Stimulated activated CD8-positive, alpha-beta memory T cell treated with anti-CD3 and anti-CD28 coated beads, Interleukin-12 subunit alpha, Interleukin-12 subunit beta, amount 100 ng/mL, for 24 hours (primary cell): Measurements from ENCODE around the gene USP35.

Source experiments
- DNase-seq: peaks from one replicate; pipeline ENCODE4 v3.0.0-alpha.2; 2020; ENCODE audit errors: extremely low read depth

USP35 gene

GRCh38 chr11:78196661-78197091 lies 8.0 kb downstream of the USP35 start:
- no peak for DNase-seq

DNA sequence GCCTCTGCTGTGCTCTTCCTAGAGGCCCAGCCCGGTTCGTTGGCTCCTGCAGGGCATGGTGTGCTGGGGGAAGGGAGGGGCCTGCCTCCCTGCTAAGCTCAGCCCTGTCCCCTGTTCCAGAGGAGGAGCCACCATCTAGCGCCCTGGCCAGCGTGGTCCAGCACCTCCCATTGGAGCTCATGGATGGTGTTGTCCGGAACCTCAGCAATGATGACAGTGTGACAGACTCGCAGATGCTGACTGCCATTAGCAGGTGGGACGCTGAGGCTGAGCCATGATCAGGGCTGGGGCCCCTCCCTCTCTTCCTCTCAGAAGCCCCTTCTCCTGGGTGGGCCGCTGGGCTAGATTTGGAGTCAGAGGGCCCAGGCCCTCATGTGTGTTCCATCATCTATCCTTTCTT lies 9.1 kb downstream of the USP35 start:
- DNase-seq = no peak

GRCh38 chr11:78199015-78199652 lies 10.4 kb downstream of the USP35 start:
- DNase-seq = no peak

DNA sequence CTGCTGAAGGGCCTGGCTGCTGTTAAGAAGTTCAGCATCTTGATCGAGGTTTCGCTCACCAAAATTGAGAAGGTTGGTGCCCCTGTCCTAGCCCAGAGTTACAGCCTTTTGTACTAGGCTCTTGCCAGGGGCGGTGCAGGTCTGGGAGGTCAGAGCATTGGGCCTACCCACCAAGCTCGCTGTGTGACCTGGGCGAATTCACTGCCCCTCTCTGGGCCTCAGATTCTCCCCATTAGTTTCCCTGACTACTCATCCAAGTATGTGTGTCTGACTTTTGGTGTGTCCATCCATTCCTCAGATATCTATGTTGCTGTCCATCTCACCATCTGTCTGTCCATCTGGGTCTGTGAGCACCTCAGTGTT lies 10.9 kb downstream of the USP35 start:
- no peak for DNase-seq

- no peak for DNase-seq
Observed at GRCh38 chr11:78200061-78200460, 11.3 kb downstream of the USP35 start.

- DNase-seq = no peak
Observed at GRCh38 chr11:78200553-78200952, 11.8 kb downstream of the USP35 start.

GRCh38 chr11:78201096-78201818 lies 12.5 kb downstream of the USP35 start:
- DNase-seq = no peak

- DNase-seq = no peak
Observed at GRCh38 chr11:78202733-78203167, 14.0 kb downstream of the USP35 start.

- DNase-seq = no peak
Observed at GRCh38 chr11:78203184-78203583, 14.5 kb downstream of the USP35 start.

DNA sequence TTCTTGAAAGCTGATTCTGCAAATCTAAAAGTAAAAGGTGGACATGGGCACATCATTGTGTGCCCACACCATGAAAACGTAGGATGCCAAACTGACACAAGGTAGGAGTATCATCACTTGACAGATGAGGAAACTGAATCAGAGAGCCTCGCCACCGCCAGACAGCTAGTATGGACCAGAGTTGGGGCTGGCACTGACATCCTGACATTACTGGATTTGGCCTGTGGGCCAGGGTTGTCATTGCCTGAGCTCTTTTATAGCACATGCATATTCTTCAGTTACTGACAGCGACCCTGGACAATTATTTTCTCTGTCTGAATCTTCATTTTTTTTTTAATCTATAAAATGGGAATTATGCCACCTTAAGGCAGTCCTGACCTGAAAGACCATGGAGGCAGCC lies 16.5 kb downstream of the USP35 start:
- DNase-seq = no peak

GRCh38 chr11:78205691-78206090 lies 17.0 kb downstream of the USP35 start:
- DNase-seq = no peak

- no peak for DNase-seq
Observed at GRCh38 chr11:78207532-78208256, 19.0 kb downstream of the USP35 start.

DNA sequence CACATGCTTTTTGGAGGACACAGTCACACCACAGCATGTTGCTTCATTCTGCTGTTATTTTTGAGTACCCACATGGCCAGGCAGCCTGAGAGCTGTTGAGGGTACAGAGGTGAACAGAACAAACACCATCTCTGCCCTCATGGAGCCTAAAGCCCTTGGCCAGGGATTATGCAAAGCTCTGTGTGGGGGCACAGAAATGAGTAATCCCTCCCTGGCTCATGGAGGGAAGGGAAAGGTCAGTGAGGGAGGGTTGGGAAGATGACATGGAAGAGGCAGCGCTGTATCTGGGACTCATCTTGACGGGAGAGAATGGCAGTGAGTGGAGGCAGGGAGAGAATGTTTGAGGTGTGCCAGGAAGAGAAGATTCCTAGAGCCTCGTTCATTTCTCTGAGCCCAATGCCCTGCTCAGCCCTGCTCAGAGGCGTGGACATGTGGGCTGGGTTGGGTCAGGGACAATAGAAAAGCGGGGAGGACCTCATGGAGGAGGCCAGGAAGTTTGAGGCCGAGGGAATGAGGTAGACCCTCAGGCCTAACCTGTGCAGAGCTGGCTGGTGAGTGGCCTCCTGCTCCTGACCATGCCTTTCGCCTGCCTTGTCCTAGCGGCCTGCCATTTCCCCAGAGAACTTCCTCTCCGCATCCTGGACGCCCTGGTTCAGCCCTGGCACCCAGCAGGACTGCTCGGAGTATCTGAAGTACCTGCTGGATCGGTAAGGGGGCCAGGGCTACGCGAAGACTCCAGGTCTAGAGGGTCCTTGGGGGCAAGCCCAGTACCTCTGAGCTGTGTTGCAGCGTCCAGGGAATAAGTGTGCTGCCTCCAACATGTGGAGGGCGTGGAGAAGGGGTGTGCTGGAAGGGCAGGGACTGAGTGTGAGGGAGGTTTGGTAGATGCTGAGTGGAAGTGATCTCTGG lies 19.8 kb downstream of the USP35 start:
- no peak for DNase-seq

- DNase-seq = no peak
Observed at GRCh38 chr11:78209478-78209877, 20.8 kb downstream of the USP35 start.

DNA sequence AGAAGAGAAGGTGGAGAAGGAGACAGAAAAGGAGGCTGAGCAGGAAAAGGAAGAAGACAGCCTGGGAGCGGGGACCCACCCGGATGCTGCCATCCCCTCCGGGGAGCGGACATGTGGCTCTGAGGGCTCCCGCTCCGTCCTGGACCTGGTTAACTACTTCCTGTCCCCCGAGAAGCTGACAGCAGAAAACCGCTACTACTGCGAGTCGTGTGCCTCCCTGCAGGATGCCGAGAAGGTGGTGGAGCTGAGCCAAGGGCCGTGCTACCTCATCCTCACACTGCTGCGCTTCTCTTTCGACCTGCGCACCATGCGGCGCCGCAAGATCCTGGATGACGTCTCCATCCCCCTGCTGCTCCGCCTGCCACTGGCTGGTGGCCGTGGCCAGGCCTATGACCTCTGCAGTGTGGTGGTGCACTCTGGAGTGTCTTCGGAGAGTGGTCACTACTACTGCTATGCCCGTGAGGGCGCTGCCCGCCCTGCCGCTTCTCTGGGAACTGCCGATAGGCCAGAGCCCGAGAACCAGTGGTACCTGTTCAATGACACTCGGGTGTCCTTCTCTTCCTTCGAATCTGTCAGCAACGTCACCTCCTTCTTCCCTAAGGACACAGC lies 21.4 kb downstream of the USP35 start:
- DNase-seq = no peak

- DNase-seq = no peak
Observed at GRCh38 chr11:78211565-78211964, 22.8 kb downstream of the USP35 start.

- DNase-seq = no peak
Observed at GRCh38 chr11:78212586-78213371, 24.1 kb downstream of the USP35 start.

- no peak for DNase-seq
Observed at GRCh38 chr11:78213526-78214330, 25.0 kb downstream of the USP35 start.

- DNase-seq = no peak
Observed at GRCh38 chr11:78214331-78215194, 25.8 kb downstream of the USP35 start.
